ENCODE measurements around the gene C10orf62.
"Not testable (repeated sequence)": the region's sequence is repeated elsewhere in the genome, so short reads cannot be mapped to it uniquely, and the experiment has no call there.

Gene C10orf62

DNA sequence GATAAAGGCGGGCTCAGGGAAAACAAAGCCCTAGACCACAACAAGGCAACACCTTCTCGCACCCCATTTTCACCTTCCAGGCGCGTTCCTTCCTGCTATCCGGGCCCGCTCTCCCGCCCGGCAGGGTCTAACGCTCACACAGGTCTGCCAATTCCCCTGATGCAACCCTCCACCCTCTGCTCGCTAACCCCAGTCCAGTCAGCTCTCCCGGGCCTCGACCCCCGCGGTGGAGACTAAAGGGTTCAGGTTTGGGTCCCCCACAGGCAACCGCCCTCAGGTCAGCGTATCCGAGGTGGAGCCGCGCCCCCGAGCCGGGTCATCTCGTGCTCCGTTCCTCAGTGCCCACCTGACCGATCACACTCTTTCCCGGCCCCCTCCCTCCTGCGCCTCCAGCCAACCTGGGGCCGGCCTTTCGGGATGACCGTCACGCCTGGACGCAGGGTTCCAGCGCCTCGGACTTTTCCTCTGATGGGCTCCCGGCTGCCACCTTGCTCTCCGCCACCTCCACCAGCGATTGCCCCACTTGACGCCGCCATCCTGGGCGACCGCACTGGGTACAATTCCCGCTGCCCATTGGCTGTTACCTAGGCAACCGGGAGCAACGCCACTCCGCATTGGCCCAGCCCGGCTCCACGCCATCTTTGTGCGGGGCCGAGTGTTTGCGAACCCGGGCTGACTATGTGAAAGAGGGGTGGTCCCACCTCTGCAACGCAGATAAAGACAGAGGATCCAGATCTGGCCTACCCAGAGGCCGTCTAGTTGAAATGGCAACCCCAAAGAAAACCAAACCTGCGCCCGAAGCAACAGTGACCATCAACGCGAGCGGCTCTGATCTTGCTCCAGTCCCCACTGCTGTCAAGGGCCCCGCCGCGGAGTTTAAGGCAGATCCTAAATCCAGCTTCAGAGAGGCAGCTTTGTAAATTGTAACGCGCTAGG lies 43.7 kb downstream of the C10orf62 start, which contains the start of gene MORN4:
Gene MORN4 (minus strand): TSS at position 552 of the 936 bp plus-strand sequence. CDS start 13,847 bp downstream, outside the sequence.
- DNase-seq, result peak; percentile 74 to 86

DNA sequence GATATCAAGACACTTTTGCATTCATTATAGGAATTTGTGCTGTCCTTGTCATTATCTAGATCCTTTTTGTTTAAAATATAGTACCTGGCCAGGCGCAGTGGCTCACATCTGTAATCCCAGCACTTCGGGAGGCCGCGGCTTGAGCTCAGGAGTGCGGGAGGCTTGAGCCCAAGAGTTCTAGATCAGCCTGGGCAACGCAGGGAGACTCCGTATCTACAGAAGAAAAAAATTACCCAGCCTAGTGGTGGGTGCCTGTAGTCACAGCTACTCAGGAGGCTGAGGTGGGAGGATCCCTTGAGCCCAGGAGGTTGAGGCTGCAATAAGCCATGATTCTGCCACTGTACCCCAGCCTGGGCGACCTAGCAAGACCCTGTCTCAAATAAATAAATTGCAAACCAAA lies 44.4 kb downstream of the C10orf62 start:
- no peak for DNase-seq

DNA sequence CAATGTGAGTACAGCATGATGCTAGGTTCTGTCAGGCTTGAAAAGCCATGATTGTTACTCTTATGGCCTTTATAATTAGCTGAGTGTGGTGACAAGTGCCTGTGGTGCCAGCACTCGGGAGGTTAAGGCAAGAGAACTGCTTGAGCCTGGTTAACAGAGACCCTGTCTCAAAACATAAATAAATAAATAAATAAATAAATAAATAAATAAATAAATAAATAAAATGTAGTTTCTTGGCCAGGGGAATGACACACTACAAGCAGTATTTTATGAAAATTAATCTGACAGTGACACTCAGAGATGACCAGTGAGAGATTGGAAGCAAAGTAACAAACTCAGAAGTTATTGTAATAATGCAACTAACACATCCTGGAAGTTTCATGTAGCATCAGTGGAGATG lies 46.1 kb downstream of the C10orf62 start:
- DNase-seq, result no peak

DNA sequence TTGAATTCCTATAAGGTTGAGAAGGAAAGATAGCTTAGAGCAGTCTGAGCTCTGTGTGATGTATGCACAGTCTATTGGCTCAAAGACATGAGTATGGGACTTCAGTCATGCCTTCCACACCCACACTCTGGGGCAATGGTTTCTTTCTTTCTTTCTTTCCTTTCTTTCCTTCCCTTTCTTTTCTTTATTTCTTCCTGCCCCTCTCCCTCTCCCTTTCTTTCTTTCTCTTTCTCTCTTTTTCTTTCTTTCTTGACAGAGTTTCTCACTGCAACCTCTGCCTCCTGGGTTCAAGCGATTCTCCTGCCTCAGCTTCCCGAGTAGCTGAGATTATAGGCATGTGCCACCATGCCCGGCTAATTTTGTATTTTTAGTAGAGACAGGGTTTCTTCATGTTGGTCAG lies 49.6 kb downstream of the C10orf62 start:
- DNase-seq, result not testable (repeated sequence)

DNA sequence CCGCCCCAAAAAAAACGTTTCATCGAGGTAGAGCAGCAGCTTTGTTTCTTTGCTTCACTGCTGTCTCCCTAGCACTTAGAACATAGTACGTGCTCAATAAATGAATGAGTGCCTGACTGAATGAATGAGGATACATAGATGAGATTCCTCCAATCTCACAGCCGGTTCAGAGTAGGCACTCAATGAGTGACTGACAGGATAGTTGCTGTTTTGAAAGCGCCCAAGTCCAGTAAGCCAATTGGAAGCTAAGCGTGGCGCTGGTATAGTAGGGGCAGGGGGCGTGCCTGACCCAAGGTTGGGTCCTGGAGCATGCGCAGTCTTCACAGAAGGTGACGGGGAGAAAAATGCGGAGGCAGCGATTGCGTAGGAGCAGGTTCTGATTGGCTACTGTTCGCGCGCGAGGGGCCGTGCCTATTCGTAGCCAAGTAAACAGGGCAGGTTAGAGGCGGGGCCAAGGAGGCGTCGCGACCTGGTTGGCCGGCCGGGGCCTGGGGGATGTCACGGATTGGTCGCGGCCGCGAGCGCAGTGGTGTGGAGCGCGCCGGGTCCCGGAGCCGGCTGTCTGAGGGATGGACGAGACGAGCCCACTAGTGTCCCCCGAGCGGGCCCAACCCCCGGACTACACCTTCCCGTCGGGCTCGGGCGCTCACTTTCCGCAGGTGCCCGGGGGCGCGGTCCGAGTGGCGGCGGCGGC lies 50.8 kb downstream of the C10orf62 start, which contains the start of gene PI4K2A:
Gene PI4K2A (plus strand): TSS at position 498 of the 694 bp plus-strand sequence. CDS start 72 bp downstream, at position 570.
- peak; percentile 89 to 95 for DNase-seq
